ACC112 (cell line): ENCODE results near the gene PRPF4.
"Not testable (repeated sequence)": the region's sequence is repeated elsewhere in the genome, so short reads cannot be mapped to it uniquely, and the experiment has no call there.

Experiments
- H2AFZ ChIP-seq: fragments of 200-600 bp; sonication (generic); one replicate; pipeline ENCODE4 v1.6.0; 2017; ENCODE audit warnings: antibody characterized with exemption, low read length; ENCODE audit not compliant: unreplicated experiment
- H3K27ac ChIP-seq: fragments of 200-600 bp; sonication (generic); 2 replicates; pipeline ENCODE4 v1.5.1; 2014; ENCODE audit warnings: low read depth, mild to moderate bottlenecking, antibody characterized with exemption, low read length, moderate library complexity
- H3K27me3 ChIP-seq: fragments of 200-600 bp; sonication (generic); 2 replicates; pipeline ENCODE4 v1.6.1; 2014; ENCODE audit warnings: mild to moderate bottlenecking, antibody characterized with exemption, low read length, moderate library complexity, mixed read lengths; ENCODE audit not compliant: insufficient read depth
- H3K36me3 ChIP-seq: fragments of 200-600 bp; sonication (generic); 2 replicates; pipeline ENCODE4 v1.6.1; 2016; ENCODE audit warnings: mild to moderate bottlenecking, antibody characterized with exemption, low read length, moderate library complexity, mixed read lengths; ENCODE audit not compliant: insufficient read depth
- H3K4me1 ChIP-seq: fragments of 200-600 bp; sonication (generic); one replicate; pipeline ENCODE4 v1.6.1; 2016; ENCODE audit warnings: low read length, mixed read lengths; ENCODE audit not compliant: insufficient read depth, unreplicated experiment, control insufficient read depth
- H3K4me3 ChIP-seq: fragments of 200-600 bp; sonication (generic); 2 replicates; pipeline ENCODE4 v1.5.1; 2014; ENCODE audit warnings: mild to moderate bottlenecking, low read depth, low read length
- H3K79me2 ChIP-seq: fragments of 200-600 bp; sonication (generic); one replicate; pipeline ENCODE4 v1.6.0; 2016; ENCODE audit warnings: low read length; ENCODE audit not compliant: control insufficient read depth, unreplicated experiment, insufficient read depth

The PRPF4 gene

GRCh38 chr9:113267911-113268566 lies 7.4 kb upstream of the PRPF4 start:
- Histone ChIP-seq H3K27ac (no peak overlapping the region), H3K36me3 (peaks cover 20% of the 10 kb centered on the region), H3K4me3 (no peak overlapping the region), H3K4me1 (no peaks in the 10 kb centered on the region), H3K27me3 (no peaks in the 10 kb centered on the region), H3K79me2 (no peaks in the 10 kb centered on the region), H2AFZ (no peak overlapping the region)

GRCh38 chr9:113269355-113269754 lies 6.1 kb upstream of the PRPF4 start:
- Histone ChIP-seq H3K4me3 (no peak overlapping the region), H3K79me2 (peaks cover 12% of the 10 kb centered on the region), H3K36me3 (peaks cover 20% of the 10 kb centered on the region), H2AFZ (no peak overlapping the region), H3K4me1 (peaks cover 7% of the 10 kb centered on the region), H3K27ac (no peak overlapping the region), H3K27me3 (no peaks in the 10 kb centered on the region)

- Histone ChIP-seq H2AFZ (no peak overlapping the region), H3K36me3 (peaks cover 20% of the 10 kb centered on the region), H3K4me1 (peaks cover 7% of the 10 kb centered on the region), H3K79me2 (peaks cover 17% of the 10 kb centered on the region), H3K4me3 (no peak overlapping the region), H3K27ac (no peak overlapping the region), H3K27me3 (no peaks in the 10 kb centered on the region)
Measured at GRCh38 chr9:113269871-113270270, 5.6 kb upstream of the PRPF4 start.

GRCh38 chr9:113274474-113275156 lies 843 bp upstream of the PRPF4 start:
- Histone ChIP-seq H3K36me3 (peaks cover 35% of the 10 kb centered on the region), H3K79me2 (peaks cover 48% of the 10 kb centered on the region), H3K4me3 (peak overlapping the region; percentile 99), H3K4me1 (peaks cover 24% of the 10 kb centered on the region), H2AFZ (peak overlapping the region; percentile 91), H3K27me3 (no peaks in the 10 kb centered on the region), H3K27ac (peak overlapping the region; percentile 80)

GRCh38 chr9:113278840-113279239 lies 3.4 kb downstream of the PRPF4 start:
- Histone ChIP-seq H3K36me3 (peaks cover 50% of the 10 kb centered on the region), H3K27ac (no peak overlapping the region), H2AFZ (no peak overlapping the region), H3K27me3 (no peaks in the 10 kb centered on the region), H3K4me1 (peaks cover 22% of the 10 kb centered on the region), H3K79me2 (peaks cover 46% of the 10 kb centered on the region), H3K4me3 (peak overlapping the region; percentile 33; the same call in 1 of the 2 replicates)

GRCh38 chr9:113281356-113281755 lies 5.9 kb downstream of the PRPF4 start:
- Histone ChIP-seq H3K36me3 (peaks cover 67% of the 10 kb centered on the region), H3K79me2 (peaks cover 25% of the 10 kb centered on the region), H2AFZ (no peak overlapping the region), H3K27me3 (no peaks in the 10 kb centered on the region), H3K27ac (no peak overlapping the region), H3K4me3 (no peak overlapping the region), H3K4me1 (peaks cover 17% of the 10 kb centered on the region)

GRCh38 chr9:113289091-113289490 lies 13.6 kb downstream of the PRPF4 start:
- H3K79me2 ChIP-seq = no peaks in the 10 kb centered on the region
- no peaks in the 10 kb centered on the region for H3K27me3 ChIP-seq
- H3K4me3 ChIP-seq = no peak overlapping the region
- H3K27ac ChIP-seq = no peak overlapping the region
- H3K36me3 ChIP-seq = peaks cover 66% of the 10 kb centered on the region
- H2AFZ ChIP-seq = no peak overlapping the region
- peaks cover 9% of the 10 kb centered on the region for H3K4me1 ChIP-seq

- no peaks in the 10 kb centered on the region for H3K79me2 ChIP-seq
- no peak overlapping the region for H3K27ac ChIP-seq
- peaks cover 57% of the 10 kb centered on the region for H3K36me3 ChIP-seq
- no peak overlapping the region for H2AFZ ChIP-seq
- H3K4me1 ChIP-seq = peaks cover 10% of the 10 kb centered on the region
- H3K27me3 ChIP-seq = no peaks in the 10 kb centered on the region
- H3K4me3 ChIP-seq = no peak overlapping the region
Measured at GRCh38 chr9:113290052-113290607, 14.7 kb downstream of the PRPF4 start.

GRCh38 chr9:113293285-113293878 lies 17.9 kb downstream of the PRPF4 start:
- Histone ChIP-seq H3K27ac (peak overlapping the region; percentile 35), H3K36me3 (peaks cover 35% of the 10 kb centered on the region), H2AFZ (no peak overlapping the region)

GRCh38 chr9:113296247-113296646 lies 20.8 kb downstream of the PRPF4 start:
- H3K4me3 ChIP-seq, H3K27me3 ChIP-seq, H3K79me2 ChIP-seq, H3K27ac ChIP-seq, H2AFZ ChIP-seq, H3K4me1 ChIP-seq: not testable (repeated sequence)
- H3K36me3 ChIP-seq = peaks cover 11% of the 10 kb centered on the region; the same call in 1 of the 2 replicates

More at GRCh38 chr9:113293285-113293878, 17.9 kb downstream of the PRPF4 start:
- H3K79me2 ChIP-seq = no peaks in the 10 kb centered on the region
- H3K27me3 ChIP-seq = no peaks in the 10 kb centered on the region
- peaks cover 10% of the 10 kb centered on the region for H3K4me1 ChIP-seq
- H3K4me3 ChIP-seq = no peak overlapping the region
